Muscle of back (tissue), 11 donors: ENCODE measurements around the gene FAM193A. TPM values are rescaled to one million over a fixed set of nuclear protein-coding genes. Genes with fewer than 3 reads are reported as not detected.
"Not testable (repeated sequence)": the region's sequence is repeated elsewhere in the genome, so short reads cannot be mapped to it uniquely, and the experiment has no call there.

Experiments used
- DNase-seq, 3 donors: peaks; one replicate each; pipeline versions ENCODE4 v3.0.0 to v3.0.0-alpha.2; 2013
- polyA plus RNA-seq, 10 donors: library from polyadenylated mRNA; unstranded; fragments of 120-200 nt; gene quantifications; one replicate each; pipeline ENCODE4 v1.2.1, GENCODE V29; 2013; ENCODE audit not compliant: insufficient read length in 10 of 10

Gene FAM193A
- polyA plus RNA-seq, 10 donors, result 15.7 to 21.4 (median 17.4) TPM

DNA sequence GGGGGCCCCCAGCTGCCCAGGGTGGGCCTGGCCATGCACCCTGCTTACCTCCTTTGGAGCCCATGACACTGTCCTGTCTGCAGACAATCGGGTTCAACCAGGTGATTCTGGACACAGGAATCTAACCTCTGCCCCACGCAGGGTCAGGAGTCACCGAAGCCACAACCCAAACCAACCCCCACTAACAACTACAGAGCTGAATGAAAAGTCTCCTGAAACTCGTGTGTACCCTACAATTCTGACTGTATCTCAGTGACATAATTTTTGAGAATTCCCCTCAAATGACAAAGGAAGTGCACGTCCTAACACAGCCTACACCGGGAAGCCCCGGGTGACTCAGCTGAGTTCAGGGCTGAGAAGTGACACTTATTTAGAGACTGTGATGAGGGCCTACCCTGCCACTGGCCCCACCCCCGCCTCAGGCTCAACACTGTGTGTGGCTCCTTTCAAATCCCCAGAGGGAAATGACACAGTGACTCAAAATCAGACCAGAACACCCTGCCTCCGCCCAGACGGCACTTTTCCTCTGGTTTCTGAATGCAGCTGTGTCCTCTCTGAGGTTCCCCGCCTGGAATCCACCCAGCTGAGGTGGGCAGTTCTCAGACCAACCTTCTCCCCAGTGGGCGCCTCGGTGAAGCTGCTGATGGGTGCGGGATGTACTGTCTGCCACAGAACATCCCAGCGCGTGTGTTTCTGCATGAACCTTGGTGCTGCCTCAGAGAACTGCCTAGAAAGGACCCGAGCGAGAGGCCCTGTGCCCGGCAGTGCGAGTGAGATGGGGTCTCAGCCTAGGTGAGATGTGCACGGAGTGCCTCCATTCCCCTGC is 209.7 kb downstream of the FAM193A start:
- DNase-seq, result peak in 1 of 3 donors; percentile 14

DNA sequence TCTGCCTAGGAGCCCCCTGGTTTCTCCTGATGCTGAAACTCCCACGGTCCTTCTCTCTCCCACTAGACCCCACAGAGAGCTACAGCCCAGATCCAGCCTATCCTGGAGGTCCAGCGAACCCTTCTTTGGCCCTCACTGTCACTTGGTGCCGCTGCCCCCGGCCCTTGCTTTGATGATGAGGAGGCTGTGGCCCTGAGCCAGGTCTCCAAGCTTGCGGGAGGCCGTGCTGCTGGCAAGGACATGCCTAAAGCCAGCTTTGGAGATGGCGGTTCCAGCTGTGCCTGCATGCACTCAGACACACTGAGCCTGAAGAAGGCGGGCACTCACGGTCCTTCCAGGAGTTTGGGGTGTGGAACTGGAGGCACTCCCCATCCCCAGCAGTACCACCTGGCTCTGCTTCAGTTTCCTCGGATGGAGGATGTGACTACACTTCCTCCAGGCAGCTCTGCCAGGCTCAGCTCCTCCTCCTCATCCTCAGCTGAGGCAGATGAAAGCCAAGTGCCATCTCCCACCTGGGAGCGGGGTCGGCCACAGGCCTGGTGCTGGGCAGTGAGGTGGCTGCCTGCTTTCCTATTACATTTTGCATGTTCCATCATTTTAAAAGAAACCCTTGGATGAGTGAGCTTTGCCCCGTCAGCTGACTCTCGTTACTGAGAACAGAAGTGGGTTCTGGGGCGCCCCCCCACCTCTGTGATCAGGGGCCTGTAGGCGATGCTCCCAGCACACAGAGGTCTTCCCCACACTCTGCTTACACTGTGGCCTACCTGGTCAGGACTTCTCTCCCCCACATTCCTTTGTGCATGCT is 210.6 kb downstream of the FAM193A start:
- DNase-seq, result no peak

DNA sequence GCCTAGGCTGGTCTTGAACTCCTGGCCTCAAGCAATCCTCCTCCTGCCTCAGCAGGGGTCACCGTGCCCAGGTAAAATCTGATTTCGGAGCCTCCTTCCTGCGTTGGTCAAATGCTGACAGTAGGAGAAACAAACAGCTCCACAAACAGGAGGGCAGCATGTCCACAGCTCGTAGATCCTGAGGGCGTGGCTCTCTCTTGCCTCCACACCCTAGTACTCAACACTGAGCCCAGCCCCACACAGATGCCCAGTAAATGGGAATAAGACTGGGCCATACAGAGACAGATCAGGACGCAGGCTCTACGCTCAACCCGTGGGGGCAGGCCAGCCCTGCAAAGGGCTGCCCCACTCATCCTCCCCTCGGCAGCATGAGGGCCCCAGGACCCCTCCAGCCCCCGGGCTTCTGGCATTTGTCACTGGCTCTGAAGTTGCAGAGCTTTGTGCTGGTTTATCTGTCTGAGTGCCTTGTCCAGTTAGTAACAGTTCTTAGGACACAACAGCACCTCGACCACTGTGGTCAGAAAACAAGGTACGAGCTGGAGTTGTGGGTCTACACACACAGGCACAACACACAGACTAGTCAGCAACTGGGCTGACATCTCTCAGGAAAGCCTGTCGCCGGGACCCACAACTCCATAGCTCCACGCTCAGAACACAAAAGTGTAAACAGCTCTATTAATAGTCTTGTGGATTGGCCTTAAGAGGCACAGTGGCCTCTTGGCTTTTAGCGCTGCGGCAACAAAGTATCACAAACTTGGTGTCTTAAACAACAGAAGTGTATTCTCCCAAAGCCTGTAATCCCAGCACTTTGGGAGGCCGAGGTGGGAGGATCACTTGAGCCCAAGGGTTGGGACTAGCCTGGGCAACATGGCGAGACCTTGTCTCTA is 214.5 kb downstream of the FAM193A start:
- DNase-seq, result no peak

DNA sequence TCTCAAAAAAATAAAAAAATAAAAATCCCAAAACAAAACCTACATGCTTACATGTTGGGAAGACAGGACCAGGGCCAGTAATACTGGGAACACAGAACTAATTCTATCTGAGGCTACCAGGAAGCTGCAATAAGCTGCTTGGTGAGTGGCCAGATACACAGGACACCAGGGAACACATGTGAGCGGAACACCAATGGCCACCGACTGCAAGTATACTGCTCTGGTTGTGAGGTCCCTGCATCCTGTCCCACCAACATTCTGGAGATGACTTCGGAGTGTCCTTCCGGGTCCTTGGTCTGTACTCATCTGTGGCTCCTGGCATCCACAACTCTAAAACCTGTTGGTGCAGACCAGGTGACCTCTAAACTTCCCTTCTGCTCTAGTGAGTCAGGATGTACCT is 217.0 kb downstream of the FAM193A start:
- peak in 1 of 3 donors; percentile 54 for DNase-seq

DNA sequence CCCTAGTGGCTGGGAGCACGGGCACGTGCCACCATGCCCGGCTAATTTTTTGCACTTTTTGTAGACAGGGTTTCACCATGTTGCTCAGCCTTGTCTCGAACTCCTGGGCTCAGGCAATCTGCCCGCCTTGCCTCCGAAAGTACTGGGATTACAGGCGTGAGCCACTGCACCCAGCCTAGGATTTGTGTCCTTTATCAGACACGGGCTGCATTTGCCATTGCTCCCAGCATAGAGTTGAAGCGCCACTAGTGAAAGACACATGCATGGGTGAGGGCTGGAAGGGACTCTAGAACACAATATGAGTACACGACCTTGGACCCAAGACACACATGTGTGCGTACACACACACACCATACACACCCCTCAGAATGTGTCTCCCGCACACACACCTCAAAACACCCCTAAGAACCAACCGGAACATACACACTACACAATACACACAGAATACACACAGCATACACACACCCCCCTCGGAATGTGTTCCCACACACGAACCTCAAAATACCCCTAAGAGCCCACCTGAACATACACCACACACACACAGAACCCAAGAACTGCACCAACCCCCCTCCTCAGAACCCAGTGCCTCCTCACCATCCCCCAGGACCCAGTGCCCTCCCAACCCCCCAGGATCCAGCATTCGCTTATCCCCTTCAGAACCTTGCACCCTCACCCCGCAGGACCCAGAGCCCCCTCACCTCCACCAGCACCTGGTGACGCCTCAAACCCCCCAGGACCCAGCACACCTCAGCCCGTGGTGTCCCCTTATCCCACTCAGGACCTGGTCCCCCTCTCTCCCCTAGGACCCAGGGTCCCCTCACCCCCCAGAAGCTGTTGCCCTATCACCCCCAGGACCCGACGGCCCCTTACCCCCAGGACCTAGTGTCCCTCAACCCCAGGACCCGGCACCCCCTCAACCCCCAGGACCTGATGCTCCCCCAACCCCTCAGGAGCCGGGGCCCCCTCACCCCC is 218.7 kb downstream of the FAM193A start:
- no peak for DNase-seq

DNA sequence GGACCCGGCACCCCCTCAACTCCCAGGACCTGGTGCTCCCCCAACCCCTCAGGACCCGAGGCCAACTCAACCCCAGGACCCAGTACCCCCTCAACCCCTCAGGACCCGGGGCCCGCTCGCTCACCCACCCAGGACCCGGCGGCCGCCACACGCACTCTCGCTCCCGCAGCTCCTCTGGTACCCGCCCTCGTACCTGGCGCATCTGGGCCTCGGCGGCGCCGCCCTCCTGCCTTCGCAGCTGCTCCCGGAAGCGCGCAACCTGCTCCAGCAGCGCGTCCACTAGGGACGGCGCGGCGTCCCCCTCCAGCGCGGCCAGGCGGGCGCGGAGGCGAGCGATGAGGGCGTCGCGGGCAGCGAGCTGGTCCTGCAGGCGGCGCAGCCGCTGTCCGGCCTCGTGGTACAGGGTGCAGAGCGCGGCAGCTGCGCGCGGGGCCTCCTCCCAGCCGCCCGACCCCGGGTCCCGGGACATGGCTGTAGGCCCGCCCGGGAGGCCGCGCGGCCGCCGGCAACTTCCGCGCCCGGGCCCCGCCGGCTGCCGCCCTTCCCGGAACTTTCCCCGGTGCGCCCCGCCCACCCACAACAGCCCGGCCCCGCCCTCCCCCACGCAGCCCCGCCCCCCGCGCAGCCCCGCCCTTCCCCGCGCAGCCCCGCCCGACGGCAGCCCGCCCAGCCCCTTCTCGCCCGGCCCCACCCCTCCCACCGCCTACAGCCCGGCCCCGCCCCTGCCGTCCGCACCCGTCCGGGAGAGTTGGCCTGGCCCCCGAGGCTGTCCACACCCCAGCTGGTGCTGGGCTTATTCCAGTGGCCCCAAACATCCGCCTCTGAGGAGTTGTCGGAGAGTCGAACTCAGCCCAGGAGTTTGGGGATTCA is 219.6 kb downstream of the FAM193A start, which contains the start of gene TNIP2:
TNIP2 (minus strand) TSS at position 516 of the 870 bp plus-strand sequence; CDS start at position 469, 47 bp downstream.
- DNase-seq, result peak; percentile 62 to 87 (median 76)

DNA sequence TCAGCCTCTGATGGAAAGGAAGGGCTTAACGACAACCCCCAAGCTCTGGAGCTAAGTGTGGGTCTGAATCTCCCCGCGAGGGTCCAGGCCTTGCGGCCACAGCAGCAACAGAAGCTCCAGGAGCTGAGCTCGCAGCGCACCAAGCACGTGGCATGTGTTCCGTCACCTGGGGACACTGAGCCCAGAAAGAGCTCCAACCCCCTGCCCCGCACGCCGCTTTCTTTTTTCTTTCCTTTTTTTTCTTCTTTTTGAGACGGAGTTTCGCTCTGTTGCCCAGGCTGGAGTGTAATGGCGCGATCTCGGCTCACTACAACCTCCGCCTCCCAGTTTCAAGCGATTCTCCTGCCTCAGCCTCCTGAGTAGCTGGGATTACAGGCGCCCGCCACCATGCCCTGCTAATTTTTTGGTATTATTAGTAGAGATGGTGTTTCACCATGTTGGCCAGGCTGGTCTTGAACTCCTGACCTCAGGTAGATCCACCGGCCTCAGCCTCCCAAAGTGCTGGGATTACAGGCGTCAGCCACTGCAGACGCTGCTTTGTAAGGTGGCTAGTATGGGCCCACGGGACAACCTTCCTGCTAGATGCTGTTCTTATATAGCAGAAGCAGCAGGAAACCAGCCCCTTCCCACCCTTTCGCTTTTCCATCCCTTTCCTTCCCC is 220.4 kb downstream of the FAM193A start:
- no peak for DNase-seq

DNA sequence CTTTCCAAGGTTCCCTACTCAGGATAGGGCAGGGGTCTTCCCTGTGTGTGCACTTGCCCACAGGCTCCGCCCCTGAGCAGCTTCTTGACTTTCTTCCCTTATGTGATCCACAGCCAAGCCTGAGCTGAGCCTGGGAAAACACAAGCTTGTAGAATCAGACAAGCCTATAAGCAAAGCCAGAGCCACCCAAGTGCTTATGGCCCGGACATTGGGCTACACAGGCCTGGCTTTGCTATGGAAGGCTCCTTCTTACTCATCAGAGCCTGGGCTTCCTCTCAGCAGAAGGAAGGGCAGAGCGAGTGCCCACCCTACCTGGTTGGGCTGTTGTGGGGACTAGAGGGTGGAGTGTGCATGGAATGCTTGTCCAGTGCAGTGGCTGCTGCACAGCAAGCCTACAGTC is 221.0 kb downstream of the FAM193A start:
- peak in 1 of 3 donors; percentile 37 for DNase-seq

DNA sequence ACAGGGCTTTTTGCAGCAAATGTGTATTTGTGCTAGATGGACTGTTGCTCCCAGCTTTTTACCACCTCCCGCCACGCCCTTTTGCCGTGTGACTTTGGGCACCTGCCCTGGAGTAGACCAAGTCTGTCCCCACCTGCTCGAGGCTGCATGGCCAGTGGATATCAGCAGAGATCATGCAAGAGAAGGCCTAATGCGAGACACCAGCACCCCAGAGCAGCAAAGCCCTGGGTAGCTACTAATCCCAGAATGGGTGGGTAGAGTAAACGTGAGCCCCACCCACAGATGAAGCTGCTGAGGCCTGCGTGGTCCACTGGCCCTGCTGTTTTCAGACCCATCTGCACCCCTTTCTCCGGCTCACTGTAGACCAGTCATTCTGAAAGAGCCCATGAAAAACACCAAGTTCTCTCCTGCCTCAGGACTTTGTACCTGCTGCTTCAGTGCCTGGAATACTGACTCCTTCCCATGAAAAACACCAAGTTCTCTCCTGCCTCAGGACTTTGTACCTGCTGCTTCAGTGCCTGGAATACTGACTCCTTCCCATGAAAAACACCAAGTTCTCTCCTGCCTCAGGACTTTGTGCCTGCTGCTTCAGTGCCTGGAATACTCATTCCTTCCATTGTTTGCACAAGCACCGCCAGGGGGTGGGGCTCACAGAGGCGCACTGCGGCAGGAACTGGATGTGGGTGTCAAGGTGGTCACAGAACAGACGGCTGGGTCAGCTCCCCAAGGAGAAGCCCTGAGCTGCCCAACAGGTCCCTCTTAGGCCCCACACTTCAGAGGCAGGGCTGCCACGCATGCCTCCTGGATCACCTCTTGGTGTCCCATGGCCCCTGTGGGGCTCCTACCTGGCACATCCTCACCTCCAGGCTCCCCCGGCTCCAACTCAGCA is 224.8 kb downstream of the FAM193A start:
- no peak for DNase-seq

DNA sequence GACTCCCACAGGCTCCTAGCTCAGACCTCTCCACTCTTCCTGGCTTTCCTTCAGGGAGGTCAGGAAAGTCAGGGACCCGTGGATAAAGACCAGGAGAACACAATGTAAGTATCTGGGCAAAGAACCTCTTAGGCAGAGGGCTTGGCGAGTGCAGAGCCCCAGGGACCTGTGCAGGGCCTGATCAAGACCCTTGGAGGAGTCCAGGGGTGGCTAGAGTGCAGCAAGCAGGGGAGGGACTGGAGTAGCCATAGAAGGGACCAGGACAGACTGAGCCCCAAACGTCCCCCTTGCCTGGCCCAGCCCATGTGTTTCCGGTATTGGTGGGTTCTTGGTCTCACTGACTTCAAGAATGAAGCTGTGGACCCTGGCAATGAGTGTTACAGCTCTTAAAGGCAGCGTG is 225.6 kb downstream of the FAM193A start:
- DNase-seq, result no peak

DNA sequence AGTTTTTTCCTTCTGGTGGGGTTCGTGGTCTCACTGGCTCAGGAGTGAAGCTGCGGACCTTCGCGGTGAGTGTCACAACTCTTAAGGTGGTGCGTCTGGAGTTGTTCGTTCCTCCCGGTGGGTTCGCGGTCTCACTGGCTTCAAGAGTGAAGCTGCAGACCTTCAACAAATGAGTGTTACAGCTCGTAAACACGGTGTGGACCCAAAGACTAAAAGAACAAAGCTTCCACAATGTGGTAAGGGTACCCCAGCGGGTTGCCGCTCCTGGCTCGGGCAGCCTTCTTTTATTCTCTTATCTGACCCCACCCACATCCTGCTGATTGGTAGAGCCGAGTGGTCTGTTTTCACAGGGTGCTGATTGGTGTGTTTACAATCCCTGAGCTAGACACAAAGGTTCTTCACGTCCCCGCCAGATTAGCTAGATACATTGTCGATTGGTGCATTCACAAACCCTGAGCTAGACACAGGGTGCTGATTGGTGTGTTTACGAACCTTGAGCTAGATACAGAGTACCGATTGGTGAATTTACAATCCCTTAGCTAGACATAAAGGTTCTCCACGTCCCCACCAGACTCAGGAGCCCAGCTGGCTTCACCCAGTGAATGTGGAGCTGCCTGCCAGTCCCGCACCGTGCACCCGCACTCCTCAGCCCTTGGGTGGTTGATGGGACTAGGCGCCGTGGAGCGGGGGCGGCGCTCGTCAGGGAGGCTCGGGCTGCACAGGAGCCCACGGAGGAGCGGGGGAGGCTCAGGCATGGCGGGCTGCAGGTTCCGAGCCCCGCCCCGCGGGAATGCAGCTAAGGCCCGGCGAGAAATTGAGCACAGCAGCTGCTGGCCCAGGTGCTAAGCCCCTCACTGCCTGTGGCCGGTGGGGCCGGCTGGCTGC is 226.3 kb downstream of the FAM193A start:
- not testable (repeated sequence) for DNase-seq

DNA sequence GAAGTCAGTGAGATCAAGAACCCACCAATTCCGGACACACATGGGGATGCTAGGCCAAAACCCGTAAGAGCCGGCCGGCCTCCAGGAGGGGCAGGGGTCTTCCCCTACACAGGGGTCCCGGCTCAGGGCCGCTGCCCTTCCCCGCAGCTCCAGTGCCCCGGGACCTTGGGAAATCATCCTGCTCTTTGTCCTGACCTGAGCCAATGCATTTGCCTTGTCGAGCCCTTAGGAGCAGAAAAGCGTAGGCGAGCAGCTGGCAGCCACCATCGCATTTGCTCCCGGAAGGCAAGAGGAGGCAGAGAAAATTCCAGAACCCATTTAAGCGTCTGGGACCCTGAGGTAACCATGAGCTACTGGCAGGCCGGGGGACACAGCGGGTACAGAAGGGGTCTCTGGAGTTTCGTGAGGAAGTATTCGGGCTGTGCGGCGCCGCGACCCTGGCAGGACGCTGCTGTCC is 227.1 kb downstream of the FAM193A start:
- peak in 1 of 3 donors; percentile 50 for DNase-seq

DNA sequence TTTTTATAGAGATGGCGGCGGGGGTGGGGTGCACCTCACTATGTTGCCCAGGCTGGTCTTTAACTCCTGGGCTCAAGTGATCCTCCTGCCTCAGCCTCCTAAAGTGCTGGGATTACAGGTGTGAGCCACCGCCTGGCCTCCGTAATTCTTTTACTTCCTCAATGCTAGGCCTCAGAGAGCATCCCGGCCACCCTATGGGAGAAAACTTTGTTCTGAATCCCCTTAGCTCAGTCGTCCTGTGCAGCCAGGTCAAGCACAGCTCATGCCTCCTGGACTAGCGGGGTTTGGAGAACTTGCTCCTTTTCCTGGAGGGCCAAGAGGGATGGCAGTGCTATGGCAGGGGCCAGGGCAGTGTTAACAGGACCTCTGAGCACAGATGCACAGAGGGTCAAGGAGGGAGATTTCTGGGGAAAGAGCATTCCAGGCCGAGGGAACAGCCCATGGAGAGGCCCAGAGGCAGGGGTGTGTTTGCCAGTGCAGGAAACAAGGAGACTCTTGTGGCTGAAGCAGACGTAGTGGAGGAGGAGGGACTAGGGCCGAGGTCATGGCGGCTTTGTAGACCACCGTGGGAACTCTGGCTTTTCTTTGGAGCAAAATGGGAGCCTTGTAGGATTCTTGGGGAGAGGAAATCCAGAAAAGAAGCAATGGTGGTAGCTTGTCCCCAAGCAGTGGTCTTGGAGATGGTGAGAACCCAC is 229.5 kb downstream of the FAM193A start:
- DNase-seq, result no peak

DNA sequence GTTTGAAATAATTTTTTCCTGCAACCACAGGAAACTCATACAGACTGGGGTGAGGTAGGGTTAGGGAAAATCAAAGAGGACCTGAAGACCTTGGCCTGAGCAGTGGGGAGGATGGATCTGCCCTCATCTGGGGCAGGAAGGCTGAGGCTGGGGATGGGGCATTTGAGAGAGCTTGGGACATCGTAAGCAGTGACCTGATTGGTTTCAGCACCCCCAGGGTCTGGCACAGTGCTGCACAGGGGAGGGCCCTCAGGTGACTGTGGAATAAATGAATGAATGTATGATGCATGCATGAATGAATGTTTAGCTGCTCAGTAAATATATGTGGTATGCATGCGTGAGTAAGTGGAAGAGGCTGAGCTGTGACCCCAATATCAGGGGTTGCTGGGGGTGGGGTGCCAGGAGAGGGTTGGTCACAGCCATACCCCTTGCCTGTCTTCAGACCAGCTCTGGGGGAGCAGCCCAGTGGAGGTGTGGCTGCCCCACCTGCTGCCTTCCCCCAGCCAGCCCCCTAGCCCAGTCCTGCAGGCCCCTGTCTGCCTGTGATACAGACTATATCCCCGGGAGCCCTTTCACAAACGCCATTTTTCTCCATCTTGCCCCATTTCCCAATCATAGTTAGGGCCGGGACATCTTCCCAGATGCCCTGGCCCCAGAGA is 230.7 kb downstream of the FAM193A start:
- no peak for DNase-seq

DNA sequence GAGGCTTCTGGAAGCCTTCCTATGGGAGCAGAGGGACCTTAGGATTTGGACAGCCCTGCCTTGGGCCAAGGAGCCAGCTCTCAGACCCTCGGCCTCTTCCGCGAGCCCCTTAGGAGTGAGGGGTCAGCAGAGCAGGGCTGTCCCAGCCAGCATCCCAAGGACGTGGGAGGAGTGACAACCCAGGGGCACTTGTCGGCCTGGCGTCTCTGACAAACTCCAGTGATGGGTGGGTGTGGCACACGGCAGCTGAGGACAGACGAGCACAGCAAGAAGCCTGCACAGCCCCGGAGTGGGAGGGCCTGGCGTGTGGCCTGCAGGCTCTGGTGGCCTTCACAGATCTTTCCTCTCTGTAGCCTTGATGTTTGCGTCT is 231.2 kb downstream of the FAM193A start:
- no peak for DNase-seq

DNA sequence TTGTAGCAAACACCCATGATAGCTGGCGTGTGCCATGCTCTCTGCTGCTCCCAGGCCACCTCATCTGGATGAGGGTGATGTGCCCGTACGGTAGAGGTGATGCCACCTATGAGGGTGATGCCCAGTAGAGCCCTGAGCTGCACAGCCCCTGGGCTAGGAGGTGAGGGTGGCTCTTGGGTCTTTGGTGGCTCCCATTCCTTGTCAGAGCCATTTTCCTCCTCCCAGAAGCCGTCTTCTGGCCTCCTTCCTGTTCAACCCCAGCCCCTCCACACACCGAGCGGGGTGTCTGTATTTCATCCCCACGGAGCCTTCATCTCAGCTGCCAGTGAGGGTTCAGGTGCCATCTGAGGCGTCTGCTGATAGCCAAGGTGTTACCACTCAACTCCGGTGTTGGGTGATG is 231.7 kb downstream of the FAM193A start:
- DNase-seq, result no peak
